SKM-1 treated with dmso at 0.1 percent for 144 hours (cell line): ENCODE results near the gene CMIP.
A peak's percentile ranks its signal among the peaks of the same experiment; 100 is the strongest.

Experiments
- DNase-seq: peaks from one replicate; lab custom pipeline; 2025; ENCODE audit not compliant: unreplicated experiment; lab: John Stamatoyannopoulos, UW

CMIP gene

GRCh38 chr16:81477697-81478693 lies 33.4 kb downstream of the CMIP start:
- no peak for DNase-seq

GRCh38 chr16:81478876-81479511 lies 34.4 kb downstream of the CMIP start:
- peak; percentile 90 for DNase-seq

- DNase-seq: no peak
Measured at GRCh38 chr16:81480606-81481206, 36.1 kb downstream of the CMIP start.

GRCh38 chr16:81481207-81481821 lies 36.7 kb downstream of the CMIP start:
- peak; percentile 99 for DNase-seq

GRCh38 chr16:81482329-81483063 lies 37.9 kb downstream of the CMIP start:
- DNase-seq: no peak

GRCh38 chr16:81483064-81483969 lies 38.7 kb downstream of the CMIP start:
- peak; percentile 68 for DNase-seq

GRCh38 chr16:81483970-81484595 lies 39.5 kb downstream of the CMIP start:
- no peak for DNase-seq

GRCh38 chr16:81484908-81485624 lies 40.5 kb downstream of the CMIP start:
- DNase-seq: no peak

- DNase-seq: no peak
Measured at GRCh38 chr16:81485824-81486539, 41.4 kb downstream of the CMIP start.

GRCh38 chr16:81486540-81487061 lies 42.0 kb downstream of the CMIP start:
- no peak for DNase-seq

- no peak for DNase-seq
Measured at GRCh38 chr16:81487301-81487720, 42.7 kb downstream of the CMIP start.

- no peak for DNase-seq
Measured at GRCh38 chr16:81488687-81489411, 44.2 kb downstream of the CMIP start.

- no peak for DNase-seq
Measured at GRCh38 chr16:81489547-81490267, 45.1 kb downstream of the CMIP start.

GRCh38 chr16:81491541-81492188 lies 47.1 kb downstream of the CMIP start:
- no peak for DNase-seq

- no peak for DNase-seq
Measured at GRCh38 chr16:81492311-81492761, 47.7 kb downstream of the CMIP start.
